ENCODE data around the gene RPL41. TPM values are rescaled to one million over a fixed set of nuclear protein-coding genes. Genes with fewer than 3 reads are reported as not detected.

RPL41 gene
- total and polyA plus RNA-seq, 2 donors: 2,071 to 5,547 TPM

- H3K4me1 ChIP-seq (ENCODE audit: insufficient read depth): no peaks in the 10 kb centered on the region
- H3K27ac ChIP-seq (ENCODE audit: low read depth): no peak overlapping the region
- WGBS: 80% methylated on average over 3 of the region's 3 CpGs
- H3K4me3 ChIP-seq (ENCODE audit: low read depth, low read length): no peak overlapping the region
- no peak for DNase-seq (ENCODE audit: extremely low spot score)
- no peaks in the 10 kb centered on the region for H3K36me3 ChIP-seq (ENCODE audit: insufficient read depth)
Observed at GRCh38 chr12:56086096-56086495, 30.3 kb upstream of the RPL41 start.

GRCh38 chr12:56086608-56087007 lies 29.8 kb upstream of the RPL41 start:
- H3K4me3 ChIP-seq (ENCODE audit: low read depth, low read length): no peak overlapping the region
- WGBS: 81% methylated on average over 6 of the region's 6 CpGs
- H3K27ac ChIP-seq (ENCODE audit: low read depth): no peak overlapping the region
- H3K36me3 ChIP-seq (ENCODE audit: insufficient read depth): no peaks in the 10 kb centered on the region
- H3K4me1 ChIP-seq (ENCODE audit: insufficient read depth): no peaks in the 10 kb centered on the region
- no peak for DNase-seq (ENCODE audit: extremely low spot score)

GRCh38 chr12:56087220-56087619 lies 29.2 kb upstream of the RPL41 start:
- no peak overlapping the region for H3K27ac ChIP-seq (ENCODE audit: low read depth)

GRCh38 chr12:56097738-56098137 lies 18.7 kb upstream of the RPL41 start:
- H3K4me1 ChIP-seq (ENCODE audit: insufficient read depth): no peaks in the 10 kb centered on the region
- H3K4me3 ChIP-seq (ENCODE audit: low read depth, low read length): no peak overlapping the region
- no peaks in the 10 kb centered on the region for H3K36me3 ChIP-seq (ENCODE audit: insufficient read depth)
- no peak overlapping the region for H3K27ac ChIP-seq (ENCODE audit: low read depth)
- no peak for DNase-seq (ENCODE audit: extremely low spot score)
- WGBS: 84% methylated on average over 6 of the region's 6 CpGs

More at GRCh38 chr12:56087220-56087619, 29.2 kb upstream of the RPL41 start:
- DNase-seq (ENCODE audit: extremely low spot score): no peak
- no peaks in the 10 kb centered on the region for H3K36me3 ChIP-seq (ENCODE audit: insufficient read depth)
- H3K4me3 ChIP-seq (ENCODE audit: low read depth, low read length): no peak overlapping the region
- WGBS: 78% methylated on average over 6 of the region's 6 CpGs
- no peaks in the 10 kb centered on the region for H3K4me1 ChIP-seq (ENCODE audit: insufficient read depth)

- Histone ChIP-seq H3K4me1 (ENCODE audit: insufficient read depth) (no peaks in the 10 kb centered on the region), H3K4me3 (ENCODE audit: low read depth, low read length) (no peak overlapping the region), H3K36me3 (ENCODE audit: insufficient read depth) (no peaks in the 10 kb centered on the region), H3K27ac (ENCODE audit: low read depth) (no peak overlapping the region)
- WGBS: 83% methylated on average over 3 of the region's 3 CpGs
- no peak for DNase-seq (ENCODE audit: extremely low spot score)
Observed at GRCh38 chr12:56098592-56098991, 17.8 kb upstream of the RPL41 start.

- Histone ChIP-seq H3K27ac (ENCODE audit: low read depth) (no peak overlapping the region), H3K36me3 (ENCODE audit: insufficient read depth) (no peaks in the 10 kb centered on the region), H3K4me1 (ENCODE audit: insufficient read depth) (no peaks in the 10 kb centered on the region), H3K4me3 (ENCODE audit: low read depth, low read length) (no peak overlapping the region)
- 90% methylated on average over 4 of the region's 4 CpGs for WGBS
- DNase-seq (ENCODE audit: extremely low spot score): no peak
Observed at GRCh38 chr12:56099787-56100186, 16.6 kb upstream of the RPL41 start.

- Histone ChIP-seq H3K4me3 (ENCODE audit: low read depth, low read length) (no peak overlapping the region), H3K4me1 (ENCODE audit: insufficient read depth) (no peaks in the 10 kb centered on the region), H3K27ac (ENCODE audit: low read depth) (no peak overlapping the region), H3K36me3 (ENCODE audit: insufficient read depth) (no peaks in the 10 kb centered on the region)
- WGBS: 89% methylated on average over 14 of the region's 14 CpGs
- DNase-seq (ENCODE audit: extremely low spot score): no peak
Observed at GRCh38 chr12:56101045-56101444, 15.4 kb upstream of the RPL41 start.

GRCh38 chr12:56102683-56103065 lies 13.8 kb upstream of the RPL41 start:
- no peak overlapping the region for H3K27ac ChIP-seq (ENCODE audit: low read depth)
- no peaks in the 10 kb centered on the region for H3K4me1 ChIP-seq (ENCODE audit: insufficient read depth)
- H3K36me3 ChIP-seq (ENCODE audit: insufficient read depth): peaks cover 3% of the 10 kb centered on the region
- H3K4me3 ChIP-seq (ENCODE audit: low read depth, low read length): no peak overlapping the region
- DNase-seq (ENCODE audit: extremely low spot score): no peak
- 74% methylated on average over 1 of the region's 1 CpG for WGBS

- Histone ChIP-seq H3K4me1 (ENCODE audit: insufficient read depth) (no peaks in the 10 kb centered on the region), H3K27ac (ENCODE audit: low read depth) (no peak overlapping the region), H3K36me3 (ENCODE audit: insufficient read depth) (peaks cover 3% of the 10 kb centered on the region), H3K4me3 (ENCODE audit: low read depth, low read length) (peak overlapping the region; percentile 72)
- no peak for DNase-seq (ENCODE audit: extremely low spot score)
- WGBS: 52% methylated on average over 6 of the region's 6 CpGs
Observed at GRCh38 chr12:56103066-56103711, 13.2 kb upstream of the RPL41 start.

- WGBS: 1% methylated on average over 8 of the region's 8 CpGs
- peaks cover 3% of the 10 kb centered on the region for H3K36me3 ChIP-seq (ENCODE audit: insufficient read depth)
- no peaks in the 10 kb centered on the region for H3K4me1 ChIP-seq (ENCODE audit: insufficient read depth)
- DNase-seq (ENCODE audit: extremely low spot score): no peak
- peak overlapping the region; percentile 72 for H3K4me3 ChIP-seq (ENCODE audit: low read depth, low read length)
- H3K27ac ChIP-seq (ENCODE audit: low read depth): peak overlapping the region; percentile 81
Observed at GRCh38 chr12:56103823-56104108, 12.7 kb upstream of the RPL41 start.

- DNase-seq (ENCODE audit: extremely low spot score): peak; percentile 97
- H3K4me3 ChIP-seq (ENCODE audit: low read depth, low read length): peak within 1 kb of the TSS; percentile 72
- under 1% methylated on average over 60 of the region's 60 CpGs for WGBS
- H3K36me3 ChIP-seq (ENCODE audit: insufficient read depth): peaks cover 3% of the 10 kb centered on the region
- no peaks in the 10 kb centered on the region for H3K4me1 ChIP-seq (ENCODE audit: insufficient read depth)
- peak within 1 kb of the TSS; percentile 81 for H3K27ac ChIP-seq (ENCODE audit: low read depth)
Observed at GRCh38 chr12:56104109-56104814, 12.2 kb upstream of the RPL41 start, which contains the start of gene PA2G4. Gene PA2G4, plus strand, starts transcription at chr12:56104559. Its CDS starts 179 bp downstream, at chr12:56104738.

GRCh38 chr12:56104815-56105608 lies 11.4 kb upstream of the RPL41 start:
- Histone ChIP-seq H3K36me3 (ENCODE audit: insufficient read depth) (peaks cover 9% of the 10 kb centered on the region), H3K27ac (ENCODE audit: low read depth) (peak overlapping the region; percentile 55), H3K4me1 (ENCODE audit: insufficient read depth) (no peaks in the 10 kb centered on the region), H3K4me3 (ENCODE audit: low read depth, low read length) (peak overlapping the region; percentile 72)
- WGBS: under 1% methylated on average over 40 of the region's 40 CpGs
- no peak for DNase-seq (ENCODE audit: extremely low spot score)

- Histone ChIP-seq H3K4me1 (ENCODE audit: insufficient read depth) (no peaks in the 10 kb centered on the region), H3K4me3 (ENCODE audit: low read depth, low read length) (peak overlapping the region; percentile 72), H3K36me3 (ENCODE audit: insufficient read depth) (peaks cover 9% of the 10 kb centered on the region), H3K27ac (ENCODE audit: low read depth) (no peak overlapping the region)
- DNase-seq (ENCODE audit: extremely low spot score): no peak
- 27% methylated on average over 2 of the region's 2 CpGs for WGBS
Observed at GRCh38 chr12:56105609-56105902, 10.9 kb upstream of the RPL41 start.

GRCh38 chr12:56107242-56107641 lies 9.2 kb upstream of the RPL41 start:
- Histone ChIP-seq H3K36me3 (ENCODE audit: insufficient read depth) (peaks cover 13% of the 10 kb centered on the region), H3K4me3 (ENCODE audit: low read depth, low read length) (no peak overlapping the region), H3K4me1 (ENCODE audit: insufficient read depth) (no peaks in the 10 kb centered on the region), H3K27ac (ENCODE audit: low read depth) (no peak overlapping the region)
- DNase-seq (ENCODE audit: extremely low spot score): no peak
- 92% methylated on average over 3 of the region's 3 CpGs for WGBS
